ENCODE measurements around the gene KCNN4.
"Not testable (repeated sequence)": the region's sequence is repeated elsewhere in the genome, so short reads cannot be mapped to it uniquely, and the experiment has no call there.

Gene KCNN4

GRCh38 chr19:43798546-43799409 lies 18.0 kb upstream of the KCNN4 start:
- DNase-seq, result peak; percentile 37

DNA sequence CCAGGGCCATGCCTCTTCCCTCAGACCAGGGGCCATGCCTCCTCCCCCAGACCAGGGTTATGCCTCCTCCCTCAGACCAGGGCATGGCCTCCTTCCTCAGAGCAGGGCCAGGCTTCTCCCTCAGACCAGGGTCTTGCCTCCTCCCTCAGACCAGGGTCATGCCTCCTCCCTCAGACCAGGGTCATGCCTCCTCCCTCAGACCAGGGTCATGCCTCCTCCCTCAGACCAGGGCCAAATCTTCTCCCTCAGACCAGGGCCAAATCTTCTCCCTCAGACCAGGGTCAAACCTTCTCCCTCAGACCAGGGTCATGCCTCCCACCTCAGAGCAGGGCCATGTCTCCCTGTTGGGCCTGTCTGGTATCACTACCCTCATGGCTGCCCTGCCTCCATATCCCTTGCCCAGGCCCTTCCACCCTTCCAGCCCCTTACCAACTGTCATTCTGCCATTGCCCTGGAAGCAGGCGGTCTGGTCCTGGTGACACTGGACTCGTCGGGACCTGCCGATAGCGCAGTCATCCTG lies 17.3 kb upstream of the KCNN4 start:
- no peak for DNase-seq

DNA sequence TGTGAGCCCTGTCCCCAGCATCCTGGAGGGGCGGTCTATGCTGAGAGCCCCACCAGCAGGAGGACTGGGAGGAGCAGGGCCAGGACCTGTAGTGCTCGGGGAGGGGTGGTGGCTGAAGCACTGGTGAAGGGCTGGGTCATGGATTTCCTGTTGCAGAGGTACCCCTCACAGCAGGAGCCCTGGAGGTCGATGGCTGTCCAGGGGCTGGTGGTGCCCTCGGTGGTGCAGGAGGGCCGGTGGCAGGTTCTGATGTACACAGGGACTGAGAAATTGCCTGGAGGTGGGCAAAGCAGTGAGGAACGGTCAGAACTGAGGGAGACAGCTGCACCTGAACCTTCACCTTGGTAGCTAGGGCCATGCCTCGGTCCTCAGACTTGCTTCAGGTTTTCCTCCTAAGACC lies 16.8 kb upstream of the KCNN4 start:
- DNase-seq, result no peak

GRCh38 chr19:43797118-43797517 lies 16.3 kb upstream of the KCNN4 start:
- DNase-seq, result no peak

DNA sequence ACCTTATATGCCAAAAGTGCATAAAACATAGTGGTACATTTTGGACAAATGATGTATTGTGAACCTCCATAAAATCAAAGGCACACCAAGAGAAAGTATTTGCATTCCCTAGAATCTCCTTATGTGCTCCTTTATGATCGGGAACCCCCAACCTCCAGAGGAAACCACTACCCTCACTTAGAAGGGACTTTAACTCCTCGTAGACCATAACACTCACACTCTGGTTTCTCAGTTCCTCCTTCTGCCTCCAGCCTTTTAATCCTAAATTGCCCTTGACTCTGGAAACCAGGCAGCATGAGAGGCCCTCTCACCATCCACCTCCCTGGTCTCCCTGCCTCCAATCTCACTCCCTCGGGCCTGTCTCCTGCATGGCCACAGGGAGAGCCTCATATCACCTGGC lies 9.8 kb upstream of the KCNN4 start:
- no peak for DNase-seq

GRCh38 chr19:43789029-43789428 lies 8.3 kb upstream of the KCNN4 start:
- DNase-seq, result no peak

DNA sequence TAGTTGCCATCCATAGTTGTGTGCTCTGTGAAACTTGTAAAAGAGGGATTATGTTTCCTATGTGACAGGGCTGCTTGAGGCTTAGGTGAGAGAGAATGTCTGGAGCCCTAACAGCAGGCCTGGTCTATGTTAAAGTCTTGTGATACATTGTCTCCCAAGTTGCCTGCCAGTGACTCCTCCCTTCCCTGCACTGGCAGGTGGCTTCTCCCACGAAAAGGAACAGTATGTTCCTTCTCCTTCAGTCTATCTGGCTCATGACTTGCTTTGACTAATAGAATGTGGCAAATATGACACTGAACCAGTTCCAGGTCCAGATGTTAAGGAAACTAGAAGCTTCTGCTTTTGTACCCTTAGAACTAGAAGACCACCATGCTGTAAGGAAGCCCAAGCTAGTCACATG lies 5.9 kb upstream of the KCNN4 start:
- DNase-seq, result no peak

- peak; percentile 76 for DNase-seq
Measured at GRCh38 chr19:43784981-43785808, 4.4 kb upstream of the KCNN4 start.

GRCh38 chr19:43784241-43784980 lies 3.6 kb upstream of the KCNN4 start:
- DNase-seq, result no peak

- DNase-seq, result no peak
Measured at GRCh38 chr19:43783636-43784035, 2.9 kb upstream of the KCNN4 start.

DNA sequence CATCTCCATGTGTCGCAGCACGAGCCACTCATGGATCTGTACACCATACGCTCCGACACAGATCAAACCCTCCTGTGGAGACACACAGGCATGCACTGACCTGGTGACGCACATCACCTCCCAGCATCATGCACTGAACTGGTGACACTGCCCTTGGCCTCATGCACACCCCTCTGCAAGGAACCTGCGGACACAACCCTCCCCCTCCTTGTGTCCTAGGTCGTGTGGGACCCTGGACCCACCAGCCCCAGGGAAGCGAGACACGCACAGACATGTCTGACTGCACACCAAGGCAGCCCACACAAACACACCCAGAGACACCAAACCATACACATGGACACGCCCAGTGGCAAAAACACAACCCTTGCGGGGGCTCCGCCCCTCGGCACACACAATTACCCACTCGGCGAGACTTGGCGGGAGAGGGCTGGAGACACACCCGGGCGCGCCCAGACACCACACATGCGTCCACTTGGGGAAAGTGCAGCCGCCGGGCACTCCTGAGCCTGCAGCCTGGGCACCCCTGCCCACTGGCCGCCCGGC lies 2.0 kb upstream of the KCNN4 start:
- DNase-seq, result no peak

- DNase-seq, result no peak
Measured at GRCh38 chr19:43782311-43782660, 1.5 kb upstream of the KCNN4 start.

DNA sequence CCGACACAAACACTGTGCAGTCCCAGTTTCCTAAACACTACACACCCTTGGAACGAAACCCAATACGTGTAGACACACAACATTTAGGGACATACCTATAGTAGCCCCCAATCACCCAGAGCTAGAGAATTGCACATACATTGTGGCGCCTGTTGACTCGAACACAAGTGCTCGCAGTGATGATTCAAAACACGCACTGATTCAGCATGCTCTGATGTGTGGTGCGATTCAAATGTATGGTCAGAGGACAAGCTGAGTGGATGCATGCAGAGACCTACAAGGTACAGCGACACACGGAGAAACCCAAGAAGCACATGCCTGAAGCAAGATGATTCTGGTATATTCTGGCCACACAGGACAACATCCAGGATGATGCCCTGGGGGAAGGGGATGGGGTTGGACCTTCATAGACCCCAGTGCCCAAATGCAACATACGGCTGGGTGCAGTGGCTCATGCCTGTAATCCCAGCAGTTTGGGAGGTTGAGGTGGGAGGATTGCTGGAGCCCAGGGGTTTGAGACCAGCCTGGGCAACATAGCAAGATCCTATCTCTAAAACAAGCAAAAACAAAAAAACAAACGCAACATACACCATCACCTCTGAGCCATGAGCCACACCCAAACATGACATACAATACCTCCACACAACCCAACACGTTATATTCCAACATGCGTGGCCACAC lies 997 bp upstream of the KCNN4 start:
- DNase-seq, result no peak

GRCh38 chr19:43779820-43780219 lies 953 bp downstream of the KCNN4 start:
- no peak for DNase-seq

- DNase-seq, result no peak
Measured at GRCh38 chr19:43779147-43779819, 1.5 kb downstream of the KCNN4 start.

DNA sequence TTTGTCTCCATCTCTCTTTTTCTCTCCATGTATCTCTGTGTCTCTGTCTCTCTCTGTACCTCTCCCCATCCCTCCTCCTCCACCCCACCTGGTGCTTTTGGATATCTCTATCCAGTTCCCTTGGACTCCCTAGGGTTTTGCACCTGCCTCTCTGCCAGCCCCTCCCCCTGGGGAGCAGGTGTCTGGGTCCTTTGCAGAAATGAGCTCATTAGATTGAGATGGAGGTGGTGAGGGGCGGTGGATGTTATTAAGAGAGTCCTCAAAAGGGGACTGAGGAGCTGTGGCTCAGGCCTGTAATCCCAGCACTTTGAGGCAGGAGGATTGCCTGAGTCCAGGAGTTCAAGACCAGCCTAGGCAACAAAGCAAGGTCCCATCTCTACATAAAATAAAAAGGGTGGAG lies 2.1 kb downstream of the KCNN4 start:
- no peak for DNase-seq

DNA sequence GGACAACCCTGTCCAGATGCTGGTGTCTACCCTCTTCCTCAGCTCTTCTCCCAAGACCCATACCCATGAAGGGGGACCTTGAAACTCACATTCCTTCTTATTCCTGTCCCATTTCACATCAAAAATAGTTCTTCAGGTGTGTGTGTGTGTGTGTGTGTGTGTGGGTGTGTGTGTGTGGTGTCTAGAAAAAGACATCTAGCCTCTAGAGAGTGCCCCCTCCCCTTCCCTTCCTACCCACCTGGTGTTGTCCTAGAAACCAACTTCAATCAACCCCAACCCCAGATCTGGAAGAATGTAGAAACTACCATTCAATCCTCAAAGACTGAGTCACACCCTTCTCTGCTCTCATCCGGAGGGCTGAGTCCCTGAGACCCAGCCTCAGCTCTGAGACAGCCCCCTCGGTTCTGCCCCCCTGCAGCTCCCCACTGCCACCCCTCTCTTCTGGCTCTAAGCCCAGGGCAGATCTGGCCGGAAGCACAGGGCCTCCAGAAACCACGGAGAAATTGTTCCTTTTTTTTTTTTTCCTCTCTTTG lies 3.5 kb downstream of the KCNN4 start:
- DNase-seq, result no peak

- no peak for DNase-seq
Measured at GRCh38 chr19:43776286-43776685, 4.5 kb downstream of the KCNN4 start.

DNA sequence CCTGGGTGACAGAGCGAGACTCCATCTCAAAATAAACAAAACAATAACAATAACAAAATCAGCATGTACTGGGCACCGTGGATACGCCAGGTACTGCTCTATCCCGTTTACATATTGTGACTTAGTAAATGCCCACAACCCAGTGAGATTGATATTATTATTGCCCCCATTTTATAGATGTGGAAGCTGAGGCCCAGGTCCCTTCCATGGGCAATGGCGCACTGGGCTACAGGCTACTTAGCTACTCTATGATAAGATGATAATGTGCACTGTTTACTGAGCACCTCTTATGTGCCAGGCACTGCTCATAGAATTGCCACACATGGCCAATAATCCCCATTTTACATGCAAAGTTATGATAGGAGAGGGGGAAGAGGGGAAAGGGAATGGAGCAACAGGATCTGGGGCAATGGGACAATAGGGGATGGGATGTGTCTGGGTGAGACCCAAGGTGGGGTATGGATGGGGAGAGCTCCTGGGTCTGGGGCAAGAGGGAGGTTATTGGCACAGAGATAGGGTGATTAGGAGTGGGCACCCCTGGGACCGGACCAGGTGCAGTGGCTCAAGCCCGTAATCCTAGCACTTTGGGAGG lies 5.4 kb downstream of the KCNN4 start:
- DNase-seq, result no peak

DNA sequence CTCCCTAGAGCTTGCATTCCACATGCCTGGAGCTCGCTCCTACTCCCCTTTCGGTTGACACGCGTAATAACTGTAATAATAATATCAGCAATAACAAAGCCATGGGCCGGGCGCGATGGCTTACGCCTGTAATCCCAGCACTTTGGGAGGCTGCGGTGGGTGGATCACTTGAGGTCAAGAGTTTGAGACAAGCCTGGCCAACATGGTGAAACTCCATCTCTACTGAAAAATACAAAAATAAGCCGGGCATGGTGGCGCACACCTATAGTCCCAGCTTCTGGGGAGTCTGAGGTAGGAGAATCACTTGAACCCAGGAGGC lies 5.9 kb downstream of the KCNN4 start:
- DNase-seq, result not testable (repeated sequence)
